HepG2 (cell line): ENCODE data around the gene CCDC6. TPM values are rescaled to one million over a fixed set of nuclear protein-coding genes. Genes with fewer than 3 reads are reported as not detected.

Source experiments
- CBX2 ChIP-seq, 2 experiments: fragments of 200-600 bp in 1 of 2; sonication (generic); formaldehyde crosslinking in 1 of 2; IDR thresholded peaks; 2 replicates each; pipeline versions ENCODE4 v1.7.0 to v1.8.1; 2018 to 2022; ENCODE audit warnings: low read depth in 2 of 2, low read length in 1 of 2, mild to moderate bottlenecking in 1 of 2, missing genetic modification reagents in 1 of 2
- KDM3A ChIP-seq: IDR thresholded peaks from 2 replicates; pipeline ENCODE4 v1.6.1; 2018; ENCODE audit warnings: low read depth, missing compliant biosample characterization
- KLF15 ChIP-seq: sonication (generic); formaldehyde crosslinking; IDR thresholded peaks from 2 replicates; pipeline ENCODE4 v1.8.1; 2023; ENCODE audit warnings: borderline replicate concordance, mild to moderate bottlenecking, inconsistent platforms, missing genetic modification reagents, mixed read lengths
- NCOA1 ChIP-seq: sonication (generic); formaldehyde crosslinking; IDR thresholded peaks from 2 replicates; pipeline ENCODE4 v1.9.0; 2021; ENCODE audit warnings: missing genetic modification reagents
- NR3C1 ChIP-seq: sonication (generic); formaldehyde crosslinking; IDR thresholded peaks from 2 replicates; pipeline ENCODE4 v1.4.0; 2020; ENCODE audit warnings: missing genetic modification reagents
- PHF5A ChIP-seq: IDR thresholded peaks from one replicate; pipeline ENCODE4 v1.6.1; 2018; ENCODE audit warnings: low read depth, missing genetic modification reagents; ENCODE audit not compliant: unreplicated experiment
- ZBTB42 ChIP-seq: sonication (generic); formaldehyde crosslinking; IDR thresholded peaks from 2 replicates; pipeline ENCODE4 v1.5.0; 2020; ENCODE audit warnings: mild to moderate bottlenecking, missing genetic modification reagents
- ZNF350 ChIP-seq: sonication (generic); formaldehyde crosslinking; IDR thresholded peaks from 2 replicates; pipeline ENCODE4 v1.4.0; 2020; ENCODE audit warnings: mild to moderate bottlenecking, low read depth, missing genetic modification reagents, borderline replicate concordance
- ZNF382 ChIP-seq: sonication (generic); formaldehyde crosslinking; IDR thresholded peaks from 2 replicates; pipeline ENCODE4 v1.5.0; 2020; ENCODE audit warnings: missing genetic modification reagents, mild to moderate bottlenecking, borderline replicate concordance
- ZNF558 ChIP-seq: sonication (generic); formaldehyde crosslinking; IDR thresholded peaks from 2 replicates; pipeline ENCODE4 v1.9.0; 2022; ENCODE audit warnings: mild to moderate bottlenecking, missing genetic modification reagents, borderline replicate concordance
- ZNF563 ChIP-seq: sonication (generic); formaldehyde crosslinking; IDR thresholded peaks from 2 replicates; pipeline ENCODE4 v1.8.0; 2022; ENCODE audit warnings: mild to moderate bottlenecking, moderate library complexity, missing genetic modification reagents
- ZNF737 ChIP-seq: sonication (generic); formaldehyde crosslinking; IDR thresholded peaks from 2 replicates; pipeline ENCODE4 v1.5.0; 2020; ENCODE audit warnings: missing genetic modification reagents, mild to moderate bottlenecking, borderline replicate concordance
- polyA plus RNA-seq, 8 experiments: library from polyadenylated mRNA; depleted of rRNA in 3 of 8; stranded (reverse) in 7 of 8; unstranded in 1 of 8; fragments of >200 nt; fragmentation: Illumina TruSeq in 4 of 8; extraction: Trizol in 4 of 8; gene quantifications; 2 replicates each; pipeline versions ENCODE4 v1.2.1 to v1.2.3, GENCODE V29; 2011 to 2016; ENCODE audit warnings: low read depth in 4 of 8, missing spikeins in 1 of 8, mixed read lengths in 1 of 8; ENCODE audit not compliant: insufficient read depth in 1 of 8
- total RNA-seq, 5 experiments: library from RNA; depleted of rRNA; stranded (reverse); fragments of >200 nt; fragmentation: Illumina TruSeq; extraction: Trizol; gene quantifications; 2 replicates each; pipeline ENCODE4 v1.2.3, GENCODE V29; 2016; ENCODE audit warnings: low read depth in 1 of 5
- TF ChIP-seq, protein P1 (sequence below): fragments of 450-650 bp; IDR thresholded peaks from 2 replicates; pipeline ENCODE4 v1.6.1; 2017; ENCODE audit warnings: mild to moderate bottlenecking
- TF ChIP-seq, protein P2 (sequence below): sonication (generic); formaldehyde crosslinking; conservative IDR thresholded peaks from 2 replicates; pipeline ENCODE4 v1.8.0; 2022; ENCODE audit warnings: missing genetic modification reagents
- TF ChIP-seq, protein P3 (sequence below): IDR thresholded peaks from 2 replicates; pipeline ENCODE4 v1.6.1; 2018; ENCODE audit warnings: missing genetic modification reagents, mild to moderate bottlenecking, missing compliant biosample characterization
- TF ChIP-seq, protein P4 (sequence below): IDR thresholded peaks from 2 replicates; pipeline ENCODE4 v1.6.1; 2018; ENCODE audit warnings: missing genetic modification reagents
- TF ChIP-seq, protein P5 (sequence below): sonication (generic); formaldehyde crosslinking; conservative IDR thresholded peaks from 2 replicates; pipeline ENCODE4 v1.5.0; 2020; ENCODE audit warnings: missing genetic modification reagents
- TF ChIP-seq, protein P6 (sequence below): fragments of 450-650 bp; IDR thresholded peaks from 2 replicates; pipeline ENCODE4 v1.6.1; 2017

Gene CCDC6
- total and polyA plus RNA-seq, 2 of the 13 experiments (the other 11 are each of a cell fraction or from before 2014, with no cell fraction given): 17.9 to 18.3 TPM

DNA sequence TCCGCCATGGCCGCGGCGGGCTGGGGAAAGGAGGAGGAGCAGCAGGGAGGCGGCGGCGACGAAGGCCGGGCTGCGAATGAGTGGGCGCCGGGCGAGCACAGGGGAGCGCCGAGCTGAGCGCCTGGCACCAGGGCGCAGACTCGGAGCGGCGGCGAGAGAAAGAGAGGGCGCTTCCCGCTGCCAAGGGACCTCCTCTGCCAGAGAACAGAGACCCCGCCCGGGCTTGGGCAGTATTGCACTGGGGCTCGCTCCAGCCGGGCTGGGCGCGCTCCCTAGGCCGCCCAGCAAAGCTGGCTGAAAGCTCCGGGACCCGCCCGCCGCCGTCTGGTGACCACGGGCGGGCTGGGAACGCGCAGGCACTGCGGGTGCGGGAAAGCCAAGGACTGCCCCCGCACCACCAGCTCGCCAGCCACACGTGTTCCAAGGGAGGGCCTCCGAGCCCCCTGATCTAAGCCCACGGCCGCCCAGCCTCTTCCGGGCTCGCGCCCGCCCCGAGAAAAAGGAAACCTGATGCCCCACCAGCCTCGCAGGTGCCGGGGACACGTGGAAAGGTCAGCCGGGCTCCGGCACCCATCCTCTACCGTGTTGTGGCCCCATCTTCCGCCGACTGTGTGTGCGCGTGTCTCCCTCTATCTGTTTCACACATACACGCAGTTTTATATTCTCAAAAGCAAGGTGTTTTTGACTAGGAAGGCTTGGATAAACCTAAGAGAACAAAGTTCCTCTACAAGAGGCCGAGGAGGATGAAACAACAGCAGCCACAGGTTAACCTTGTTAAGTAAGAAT is at the start of gene CCDC6 (continued):
- TF ChIP-seq ZNF737: no peak
- TF ChIP-seq KDM3A (CRISPR knock-in tag): peak; percentile 78; the same call in 1 of the 2 replicates
- no peak for TF ChIP-seq KLF15 (CRISPR knock-in tag)
- no peak for TF ChIP-seq NR3C1 (CRISPR knock-in tag)
- no peak for TF ChIP-seq ZBTB42 (CRISPR knock-in tag)
- TF ChIP-seq, protein P1, sequence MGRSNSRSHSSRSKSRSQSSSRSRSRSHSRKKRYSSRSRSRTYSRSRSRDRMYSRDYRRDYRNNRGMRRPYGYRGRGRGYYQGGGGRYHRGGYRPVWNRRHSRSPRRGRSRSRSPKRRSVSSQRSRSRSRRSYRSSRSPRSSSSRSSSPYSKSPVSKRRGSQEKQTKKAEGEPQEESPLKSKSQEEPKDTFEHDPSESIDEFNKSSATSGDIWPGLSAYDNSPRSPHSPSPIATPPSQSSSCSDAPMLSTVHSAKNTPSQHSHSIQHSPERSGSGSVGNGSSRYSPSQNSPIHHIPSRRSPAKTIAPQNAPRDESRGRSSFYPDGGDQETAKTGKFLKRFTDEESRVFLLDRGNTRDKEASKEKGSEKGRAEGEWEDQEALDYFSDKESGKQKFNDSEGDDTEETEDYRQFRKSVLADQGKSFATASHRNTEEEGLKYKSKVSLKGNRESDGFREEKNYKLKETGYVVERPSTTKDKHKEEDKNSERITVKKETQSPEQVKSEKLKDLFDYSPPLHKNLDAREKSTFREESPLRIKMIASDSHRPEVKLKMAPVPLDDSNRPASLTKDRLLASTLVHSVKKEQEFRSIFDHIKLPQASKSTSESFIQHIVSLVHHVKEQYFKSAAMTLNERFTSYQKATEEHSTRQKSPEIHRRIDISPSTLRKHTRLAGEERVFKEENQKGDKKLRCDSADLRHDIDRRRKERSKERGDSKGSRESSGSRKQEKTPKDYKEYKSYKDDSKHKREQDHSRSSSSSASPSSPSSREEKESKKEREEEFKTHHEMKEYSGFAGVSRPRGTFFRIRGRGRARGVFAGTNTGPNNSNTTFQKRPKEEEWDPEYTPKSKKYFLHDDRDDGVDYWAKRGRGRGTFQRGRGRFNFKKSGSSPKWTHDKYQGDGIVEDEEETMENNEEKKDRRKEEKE: no peak
- TF ChIP-seq, protein P2, sequence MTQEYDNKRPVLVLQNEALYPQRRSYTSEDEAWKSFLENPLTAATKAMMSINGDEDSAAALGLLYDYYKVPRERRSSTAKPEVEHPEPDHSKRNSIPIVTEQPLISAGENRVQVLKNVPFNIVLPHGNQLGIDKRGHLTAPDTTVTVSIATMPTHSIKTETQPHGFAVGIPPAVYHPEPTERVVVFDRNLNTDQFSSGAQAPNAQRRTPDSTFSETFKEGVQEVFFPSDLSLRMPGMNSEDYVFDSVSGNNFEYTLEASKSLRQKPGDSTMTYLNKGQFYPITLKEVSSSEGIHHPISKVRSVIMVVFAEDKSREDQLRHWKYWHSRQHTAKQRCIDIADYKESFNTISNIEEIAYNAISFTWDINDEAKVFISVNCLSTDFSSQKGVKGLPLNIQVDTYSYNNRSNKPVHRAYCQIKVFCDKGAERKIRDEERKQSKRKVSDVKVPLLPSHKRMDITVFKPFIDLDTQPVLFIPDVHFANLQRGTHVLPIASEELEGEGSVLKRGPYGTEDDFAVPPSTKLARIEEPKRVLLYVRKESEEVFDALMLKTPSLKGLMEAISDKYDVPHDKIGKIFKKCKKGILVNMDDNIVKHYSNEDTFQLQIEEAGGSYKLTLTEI (CRISPR knock-in tag): no peak
- TF ChIP-seq, protein P3, sequence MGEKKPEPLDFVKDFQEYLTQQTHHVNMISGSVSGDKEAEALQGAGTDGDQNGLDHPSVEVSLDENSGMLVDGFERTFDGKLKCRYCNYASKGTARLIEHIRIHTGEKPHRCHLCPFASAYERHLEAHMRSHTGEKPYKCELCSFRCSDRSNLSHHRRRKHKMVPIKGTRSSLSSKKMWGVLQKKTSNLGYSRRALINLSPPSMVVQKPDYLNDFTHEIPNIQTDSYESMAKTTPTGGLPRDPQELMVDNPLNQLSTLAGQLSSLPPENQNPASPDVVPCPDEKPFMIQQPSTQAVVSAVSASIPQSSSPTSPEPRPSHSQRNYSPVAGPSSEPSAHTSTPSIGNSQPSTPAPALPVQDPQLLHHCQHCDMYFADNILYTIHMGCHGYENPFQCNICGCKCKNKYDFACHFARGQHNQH (CRISPR knock-in tag): peak; percentile 82
- TF ChIP-seq ZNF558 (CRISPR knock-in tag): 0 out of 2 replicates have a peak, but pooled peaks have one; percentile 78
- no peak for TF ChIP-seq CBX2 (IDR thresholded peaks at IDR 0.05; ENCODE audit: low read depth, low read length)
- TF ChIP-seq CBX2 (CRISPR knock-in tag; IDR thresholded peaks at IDR 0.05; ENCODE audit: low read depth): no peak
- peak; percentile 77; the same call in 1 of the 2 replicates for TF ChIP-seq ZNF350 (CRISPR knock-in tag)
- TF ChIP-seq, protein P4, sequence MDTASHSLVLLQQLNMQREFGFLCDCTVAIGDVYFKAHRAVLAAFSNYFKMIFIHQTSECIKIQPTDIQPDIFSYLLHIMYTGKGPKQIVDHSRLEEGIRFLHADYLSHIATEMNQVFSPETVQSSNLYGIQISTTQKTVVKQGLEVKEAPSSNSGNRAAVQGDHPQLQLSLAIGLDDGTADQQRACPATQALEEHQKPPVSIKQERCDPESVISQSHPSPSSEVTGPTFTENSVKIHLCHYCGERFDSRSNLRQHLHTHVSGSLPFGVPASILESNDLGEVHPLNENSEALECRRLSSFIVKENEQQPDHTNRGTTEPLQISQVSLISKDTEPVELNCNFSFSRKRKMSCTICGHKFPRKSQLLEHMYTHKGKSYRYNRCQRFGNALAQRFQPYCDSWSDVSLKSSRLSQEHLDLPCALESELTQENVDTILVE (CRISPR knock-in tag): no peak; the same call in 1 of the 2 replicates
- peak; percentile 75 for TF ChIP-seq NCOA1 (CRISPR knock-in tag)
- TF ChIP-seq, protein P5, sequence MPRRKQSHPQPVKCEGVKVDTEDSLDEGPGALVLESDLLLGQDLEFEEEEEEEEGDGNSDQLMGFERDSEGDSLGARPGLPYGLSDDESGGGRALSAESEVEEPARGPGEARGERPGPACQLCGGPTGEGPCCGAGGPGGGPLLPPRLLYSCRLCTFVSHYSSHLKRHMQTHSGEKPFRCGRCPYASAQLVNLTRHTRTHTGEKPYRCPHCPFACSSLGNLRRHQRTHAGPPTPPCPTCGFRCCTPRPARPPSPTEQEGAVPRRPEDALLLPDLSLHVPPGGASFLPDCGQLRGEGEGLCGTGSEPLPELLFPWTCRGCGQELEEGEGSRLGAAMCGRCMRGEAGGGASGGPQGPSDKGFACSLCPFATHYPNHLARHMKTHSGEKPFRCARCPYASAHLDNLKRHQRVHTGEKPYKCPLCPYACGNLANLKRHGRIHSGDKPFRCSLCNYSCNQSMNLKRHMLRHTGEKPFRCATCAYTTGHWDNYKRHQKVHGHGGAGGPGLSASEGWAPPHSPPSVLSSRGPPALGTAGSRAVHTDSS (CRISPR knock-in tag): 0 out of 2 replicates have a peak, but pooled peaks have one; percentile 19
- peak; percentile 37; the same call in 1 of the 2 replicates for TF ChIP-seq ZNF563 (CRISPR knock-in tag)
- no peak for TF ChIP-seq PHF5A (CRISPR knock-in tag)
- TF ChIP-seq, protein P6, sequence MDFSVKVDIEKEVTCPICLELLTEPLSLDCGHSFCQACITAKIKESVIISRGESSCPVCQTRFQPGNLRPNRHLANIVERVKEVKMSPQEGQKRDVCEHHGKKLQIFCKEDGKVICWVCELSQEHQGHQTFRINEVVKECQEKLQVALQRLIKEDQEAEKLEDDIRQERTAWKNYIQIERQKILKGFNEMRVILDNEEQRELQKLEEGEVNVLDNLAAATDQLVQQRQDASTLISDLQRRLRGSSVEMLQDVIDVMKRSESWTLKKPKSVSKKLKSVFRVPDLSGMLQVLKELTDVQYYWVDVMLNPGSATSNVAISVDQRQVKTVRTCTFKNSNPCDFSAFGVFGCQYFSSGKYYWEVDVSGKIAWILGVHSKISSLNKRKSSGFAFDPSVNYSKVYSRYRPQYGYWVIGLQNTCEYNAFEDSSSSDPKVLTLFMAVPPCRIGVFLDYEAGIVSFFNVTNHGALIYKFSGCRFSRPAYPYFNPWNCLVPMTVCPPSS: no peak
- TF ChIP-seq ZNF382 (CRISPR knock-in tag): no peak
